Measurements from ENCODE around the gene TMEM132D. TPM values are rescaled to one million over a fixed set of nuclear protein-coding genes. Genes with fewer than 3 reads are reported as not detected.

Gene TMEM132D
- total RNA-seq, 2 donors from 2014 or later = under 0.01 to 0.26 TPM

DNA sequence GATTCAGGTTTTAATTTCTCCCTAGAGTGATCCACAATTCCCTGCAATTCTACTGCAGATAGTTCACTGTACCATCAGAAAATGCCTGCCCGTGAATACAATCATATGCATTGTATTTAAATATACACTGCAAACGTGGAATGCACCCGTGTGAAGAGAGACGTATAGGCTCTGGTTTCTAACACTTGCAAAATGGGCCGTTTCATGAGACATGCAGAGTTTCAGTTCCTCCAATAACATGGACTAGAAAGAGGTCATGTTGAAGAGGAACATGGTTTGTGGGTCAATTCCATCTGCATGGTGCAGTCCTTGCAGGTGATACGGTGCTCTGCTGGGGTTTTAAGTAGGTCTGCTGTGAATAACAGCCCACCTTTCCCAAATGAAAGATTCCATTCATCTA lies 373.3 kb downstream of the TMEM132D start:
- H3K27ac ChIP-seq = no peak overlapping the region
- DNase-seq = no peak
- intact Hi-C loops (cut with DNase I) = no loop called here
- no peaks in the 10 kb centered on the region for H3K4me1 ChIP-seq
- ATAC-seq = no peak
- H3K36me3 ChIP-seq (replicated peaks in 1 of 2; ENCODE audit: insufficient read depth in 1 of 2, low read depth in 2 of 2) = no peaks in the 10 kb centered on the region
- 46 to 65% methylated on average over 6 of the region's 6 CpGs for WGBS, 2 donors
- no peak overlapping the region for H3K4me3 ChIP-seq
- TF ChIP-seq POLR2A (IDR thresholded peaks at IDR 0.05) = no peak
- TF ChIP-seq, protein P1, sequence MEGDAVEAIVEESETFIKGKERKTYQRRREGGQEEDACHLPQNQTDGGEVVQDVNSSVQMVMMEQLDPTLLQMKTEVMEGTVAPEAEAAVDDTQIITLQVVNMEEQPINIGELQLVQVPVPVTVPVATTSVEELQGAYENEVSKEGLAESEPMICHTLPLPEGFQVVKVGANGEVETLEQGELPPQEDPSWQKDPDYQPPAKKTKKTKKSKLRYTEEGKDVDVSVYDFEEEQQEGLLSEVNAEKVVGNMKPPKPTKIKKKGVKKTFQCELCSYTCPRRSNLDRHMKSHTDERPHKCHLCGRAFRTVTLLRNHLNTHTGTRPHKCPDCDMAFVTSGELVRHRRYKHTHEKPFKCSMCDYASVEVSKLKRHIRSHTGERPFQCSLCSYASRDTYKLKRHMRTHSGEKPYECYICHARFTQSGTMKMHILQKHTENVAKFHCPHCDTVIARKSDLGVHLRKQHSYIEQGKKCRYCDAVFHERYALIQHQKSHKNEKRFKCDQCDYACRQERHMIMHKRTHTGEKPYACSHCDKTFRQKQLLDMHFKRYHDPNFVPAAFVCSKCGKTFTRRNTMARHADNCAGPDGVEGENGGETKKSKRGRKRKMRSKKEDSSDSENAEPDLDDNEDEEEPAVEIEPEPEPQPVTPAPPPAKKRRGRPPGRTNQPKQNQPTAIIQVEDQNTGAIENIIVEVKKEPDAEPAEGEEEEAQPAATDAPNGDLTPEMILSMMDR (IDR thresholded peaks at IDR 0.05) = no peak
- no peaks in the 10 kb centered on the region for H3K9me3 ChIP-seq
- no peaks in the 10 kb centered on the region for H3K27me3 ChIP-seq

DNA sequence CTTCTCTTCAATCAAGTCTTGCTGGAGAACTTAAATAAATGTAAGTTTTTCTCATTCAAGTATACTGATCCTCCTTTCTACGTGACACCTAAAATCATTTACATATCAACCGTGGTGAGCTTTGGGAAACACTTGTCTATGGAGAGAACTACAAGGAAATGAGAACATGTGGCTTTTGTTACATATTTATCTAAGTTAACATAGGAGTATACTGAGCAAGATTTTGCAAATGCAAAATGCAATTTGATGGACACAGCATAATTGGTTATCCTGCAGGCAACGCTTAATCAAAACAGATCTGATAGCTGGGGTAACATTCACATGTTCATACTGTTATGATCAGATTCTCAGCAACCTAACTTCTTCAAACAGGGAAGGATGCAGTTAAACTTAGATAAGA lies 376.3 kb downstream of the TMEM132D start:
- TF ChIP-seq, protein P1 (IDR thresholded peaks at IDR 0.05) = no peak
- TF ChIP-seq POLR2A (IDR thresholded peaks at IDR 0.05) = no peak
- Histone ChIP-seq H3K27me3 (no peaks in the 10 kb centered on the region), H3K36me3 (replicated peaks in 1 of 2; ENCODE audit: insufficient read depth in 1 of 2, low read depth in 2 of 2) (no peaks in the 10 kb centered on the region), H3K4me1 (no peaks in the 10 kb centered on the region), H3K4me3 (no peak overlapping the region), H3K9me3 (no peaks in the 10 kb centered on the region), H3K27ac (no peak overlapping the region)
- WGBS, 2 donors = 51 to 57% methylated on average over 3 of the region's 3 CpGs
- DNase-seq (no peak), ATAC-seq (no peak)
- intact Hi-C loops (cut with DNase I) = no loop called here

DNA sequence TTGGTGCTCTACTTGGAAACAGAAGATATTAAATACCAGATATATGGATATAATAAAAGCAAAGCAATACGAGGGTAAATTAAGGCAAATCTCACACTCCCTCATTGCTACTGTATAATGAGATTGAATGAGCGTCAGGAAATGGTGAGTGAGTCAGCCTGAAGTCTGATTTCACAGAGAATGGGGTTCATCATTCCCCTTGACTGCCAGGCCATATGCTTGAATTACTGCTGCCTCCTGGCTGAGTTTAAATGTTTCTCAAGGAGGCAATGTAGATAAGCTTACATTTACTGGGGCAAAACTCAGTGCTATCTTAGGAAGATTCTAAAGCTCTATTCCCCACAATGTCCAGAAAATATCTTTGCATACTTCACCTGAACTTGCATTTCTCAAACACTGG lies 380.2 kb downstream of the TMEM132D start:
- H3K27ac ChIP-seq = no peak overlapping the region
- H3K4me1 ChIP-seq = no peaks in the 10 kb centered on the region
- no peak for TF ChIP-seq POLR2A (IDR thresholded peaks at IDR 0.05)
- TF ChIP-seq, protein P1 (IDR thresholded peaks at IDR 0.05) = no peak
- H3K36me3 ChIP-seq (replicated peaks in 1 of 2; ENCODE audit: insufficient read depth in 1 of 2, low read depth in 2 of 2) = no peaks in the 10 kb centered on the region
- DNase-seq (no peak), ATAC-seq (no peak)
- WGBS, 2 donors = 52 to 53% methylated on average over 2 of the region's 2 CpGs
- no peaks in the 10 kb centered on the region for H3K9me3 ChIP-seq
- H3K27me3 ChIP-seq = no peaks in the 10 kb centered on the region
- intact Hi-C loops (cut with DNase I) = no loop called here
- H3K4me3 ChIP-seq = no peak overlapping the region

DNA sequence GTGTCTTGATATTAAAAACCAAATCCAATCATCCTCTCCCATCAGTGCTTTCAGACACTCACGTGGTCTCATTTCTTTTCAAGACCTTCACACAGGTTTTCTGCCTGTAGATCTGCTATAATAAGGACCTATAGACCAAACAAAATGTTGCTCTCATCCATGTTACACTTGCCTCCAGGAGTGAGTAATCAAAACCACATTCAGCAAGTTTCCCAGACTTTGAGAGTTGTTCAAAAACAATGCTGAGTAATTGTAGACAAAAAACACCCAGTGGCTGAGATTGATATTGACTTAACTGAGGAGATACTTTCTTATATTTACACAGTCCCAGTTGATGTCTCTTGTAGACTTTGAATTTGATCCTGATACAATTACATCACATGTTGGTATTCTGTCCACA lies 383.1 kb downstream of the TMEM132D start:
- TF ChIP-seq POLR2A (IDR thresholded peaks at IDR 0.05) = no peak
- TF ChIP-seq, protein P1 (IDR thresholded peaks at IDR 0.05) = no peak

DNA sequence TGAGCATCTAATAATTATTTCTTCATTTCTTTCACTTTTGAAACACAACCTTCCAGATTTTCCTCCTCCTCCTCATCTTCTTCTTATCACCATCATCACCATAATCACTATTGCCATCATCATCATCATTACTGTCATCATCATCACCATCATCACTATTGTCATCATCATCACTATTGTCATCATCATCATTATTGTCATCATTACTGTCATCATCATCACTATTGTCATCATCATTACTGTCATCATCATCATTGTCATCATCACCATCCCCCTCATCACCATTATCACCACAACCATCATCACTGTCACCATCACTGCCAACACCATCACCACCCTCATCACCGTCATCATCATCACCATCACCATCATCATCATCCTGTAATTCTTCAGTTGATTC lies 400.0 kb downstream of the TMEM132D start:
- ATAC-seq = no peak
- H3K4me3 ChIP-seq = no peak overlapping the region
- H3K27ac ChIP-seq = no peak overlapping the region
- H3K27me3 ChIP-seq = no peaks in the 10 kb centered on the region
- no peak for DNase-seq
- H3K36me3 ChIP-seq (replicated peaks in 1 of 2; ENCODE audit: insufficient read depth in 1 of 2, low read depth in 2 of 2) = no peaks in the 10 kb centered on the region
- H3K9me3 ChIP-seq = no peaks in the 10 kb centered on the region
- intact Hi-C loops (cut with DNase I) = no loop called here
- TF ChIP-seq, protein P1 (IDR thresholded peaks at IDR 0.05) = no peak
- TF ChIP-seq POLR2A (IDR thresholded peaks at IDR 0.05) = no peak
- H3K4me1 ChIP-seq = no peaks in the 10 kb centered on the region
- WGBS, 2 donors = 80 to 83% methylated on average over 1 of the region's 1 CpG

More for the DNA sequence above, 383.1 kb downstream of the TMEM132D start:
- Histone ChIP-seq H3K4me3 (no peak overlapping the region), H3K36me3 (replicated peaks in 1 of 2; ENCODE audit: insufficient read depth in 1 of 2, low read depth in 2 of 2) (no peaks in the 10 kb centered on the region), H3K4me1 (no peaks in the 10 kb centered on the region), H3K27me3 (no peaks in the 10 kb centered on the region), H3K27ac (no peak overlapping the region), H3K9me3 (no peaks in the 10 kb centered on the region)
- intact Hi-C loops (cut with DNase I) = no loop called here
- 48 to 52% methylated on average over 1 of the region's 1 CpG for WGBS, 2 donors
- no peak for DNase-seq
- ATAC-seq = no peak

All from body of pancreas (tissue), 4 donors.